HG03103 (cell line): Measurements from ENCODE around the gene SZT2.
"Not testable (repeated sequence)": the region's sequence is repeated elsewhere in the genome, so short reads cannot be mapped to it uniquely, and the experiment has no call there.

Source experiments
- ATAC-seq: cut with Tn5 transposase; IDR thresholded peaks from one replicate; pipeline ENCODE4 v1.9.1; 2021; ENCODE audit warnings: low read depth; ENCODE audit not compliant: unreplicated experiment

Gene SZT2

DNA sequence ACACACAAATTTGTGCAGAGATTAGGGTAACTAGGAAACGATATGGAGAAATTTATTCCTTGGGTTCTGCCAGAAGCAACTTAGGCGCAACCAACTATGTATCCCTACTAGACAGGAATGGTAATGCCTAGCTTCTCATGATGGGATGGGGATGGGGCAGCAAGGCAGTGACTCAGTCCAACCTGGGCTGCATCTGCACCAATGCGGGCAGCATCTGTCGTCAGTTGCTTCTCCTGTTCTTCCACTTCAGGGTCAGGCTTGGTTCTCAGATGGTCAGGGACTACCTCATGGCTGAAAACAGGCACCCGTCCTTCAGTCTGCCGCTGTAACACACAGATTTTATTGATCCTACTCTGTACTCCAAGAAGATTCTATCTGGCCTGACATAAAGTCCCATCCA, 3.0 kb upstream of the SZT2 start:
- no peak for ATAC-seq

DNA sequence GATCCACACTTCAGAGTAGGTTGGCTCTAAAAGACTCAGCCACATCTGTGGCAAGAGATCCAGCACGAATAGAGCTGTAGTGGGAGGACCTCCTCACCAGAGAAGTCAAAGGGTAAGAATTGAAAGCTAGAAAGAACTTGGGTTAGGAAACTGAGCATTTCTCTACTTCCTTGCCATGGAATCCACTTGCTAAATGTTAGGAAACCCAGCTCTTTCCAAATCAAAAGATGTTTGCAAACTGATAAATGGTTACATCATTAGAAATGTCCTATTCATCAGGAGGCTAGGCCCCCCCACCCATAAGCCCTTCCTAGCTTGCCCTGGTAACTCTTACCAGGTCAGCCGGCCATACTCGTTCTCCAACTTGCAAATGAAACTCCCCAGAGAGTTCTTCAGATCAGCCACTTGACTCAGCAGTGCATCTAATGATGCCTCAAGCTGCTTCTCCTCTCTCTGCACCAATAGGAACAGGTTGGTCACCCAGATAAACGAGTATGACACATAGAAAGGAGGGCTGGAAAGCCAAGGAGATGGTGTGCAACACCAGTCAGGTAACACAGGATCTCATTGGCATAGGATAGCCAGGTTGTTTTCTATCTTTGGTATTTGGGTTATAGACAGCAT, 1.6 kb upstream of the SZT2 start:
- ATAC-seq = no peak

DNA sequence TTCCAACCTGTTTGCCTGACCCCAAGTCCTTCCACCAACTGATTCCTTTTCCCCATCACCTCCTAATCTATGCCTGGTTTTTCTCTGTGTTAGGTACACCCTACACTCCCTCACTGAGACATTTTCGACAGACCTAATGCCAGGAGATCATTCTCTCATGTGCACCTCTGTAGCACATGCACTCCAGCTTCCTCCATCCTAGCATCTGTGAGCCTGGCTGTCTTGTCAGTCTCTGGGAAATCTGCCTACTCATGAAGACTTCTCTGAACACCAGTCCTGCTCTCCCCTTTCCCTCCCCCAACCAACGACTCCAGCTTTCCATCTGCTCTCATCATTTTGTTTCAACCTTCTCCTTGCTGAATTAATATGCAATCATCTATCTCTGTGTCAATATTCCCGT, 1.1 kb upstream of the SZT2 start:
- ATAC-seq = no peak

DNA sequence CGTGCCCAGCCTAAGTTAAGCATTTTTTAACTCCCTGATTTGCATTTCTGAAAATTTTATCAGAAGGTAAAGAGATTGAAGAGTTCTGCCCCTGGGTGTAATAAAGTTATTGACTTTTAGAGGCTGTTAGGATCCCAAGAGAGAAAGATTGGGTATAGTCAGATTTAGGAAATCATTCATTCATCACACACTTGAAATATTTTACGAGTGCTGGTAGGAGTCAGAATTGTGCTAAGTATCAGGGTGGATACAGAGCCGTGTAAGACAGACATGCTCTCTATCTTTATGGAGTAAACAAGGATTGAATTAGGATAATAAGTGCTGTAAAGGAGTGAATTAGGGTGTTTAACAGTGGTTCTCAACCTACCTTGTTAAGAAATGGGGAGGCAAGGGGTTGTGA, 3.0 kb downstream of the SZT2 start:
- ATAC-seq = no peak

DNA sequence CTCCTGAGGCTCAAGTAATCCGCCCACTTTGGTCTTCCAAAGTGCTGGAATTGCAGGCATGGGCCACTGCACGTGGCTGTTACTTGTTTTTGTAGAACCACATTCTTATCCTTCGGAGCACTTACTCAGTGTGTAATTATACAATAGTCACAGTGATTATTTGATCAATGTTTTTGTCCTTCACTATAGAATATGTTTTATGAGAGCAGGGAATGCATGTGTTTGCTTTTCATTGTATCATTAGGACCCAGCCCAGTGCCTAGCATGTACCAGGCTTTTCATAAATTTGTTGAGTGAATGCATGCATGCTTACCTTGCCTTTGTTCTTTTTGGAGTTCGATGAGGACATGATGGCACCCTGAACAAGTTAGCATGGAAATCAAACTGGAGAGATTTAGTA, 5.8 kb downstream of the SZT2 start:
- no peak for ATAC-seq

DNA sequence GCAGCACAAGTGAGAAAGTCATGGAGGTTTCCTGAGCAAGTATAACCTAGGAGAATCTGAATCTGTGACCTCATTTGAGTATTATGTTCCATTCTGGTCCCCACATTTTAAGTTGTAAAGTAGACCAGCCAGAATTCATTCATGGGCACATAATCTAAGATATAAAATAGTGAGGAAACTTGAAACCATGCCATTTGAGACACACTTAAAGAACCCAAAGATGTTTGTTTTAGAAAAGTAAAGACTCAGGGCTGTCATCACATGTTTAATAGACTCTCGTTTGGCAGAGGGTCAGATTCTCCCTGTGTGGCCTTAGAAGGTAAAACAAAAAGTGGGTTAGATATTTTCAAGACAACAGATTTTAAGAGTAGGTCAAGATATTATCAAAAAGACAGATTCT, 6.4 kb downstream of the SZT2 start:
- no peak for ATAC-seq

DNA sequence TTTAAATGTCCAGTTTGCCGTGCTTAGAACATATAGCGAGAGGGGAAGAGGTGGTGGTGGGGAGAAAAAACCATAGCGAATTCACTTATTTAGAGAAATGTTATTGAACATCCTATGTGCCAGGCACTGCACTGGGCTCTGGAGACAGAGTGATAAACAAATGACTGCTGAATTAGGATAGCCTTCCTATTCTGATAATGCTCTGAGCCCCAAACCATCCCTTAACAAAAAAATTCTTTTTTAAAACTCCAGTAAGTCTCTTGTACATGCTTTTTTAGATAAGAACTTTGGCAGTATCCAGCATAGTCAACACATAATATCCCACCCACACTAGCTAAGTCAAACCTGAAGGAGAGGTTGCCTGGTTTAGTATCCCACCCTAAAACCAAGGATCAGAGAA, 8.5 kb downstream of the SZT2 start:
- no peak for ATAC-seq

DNA sequence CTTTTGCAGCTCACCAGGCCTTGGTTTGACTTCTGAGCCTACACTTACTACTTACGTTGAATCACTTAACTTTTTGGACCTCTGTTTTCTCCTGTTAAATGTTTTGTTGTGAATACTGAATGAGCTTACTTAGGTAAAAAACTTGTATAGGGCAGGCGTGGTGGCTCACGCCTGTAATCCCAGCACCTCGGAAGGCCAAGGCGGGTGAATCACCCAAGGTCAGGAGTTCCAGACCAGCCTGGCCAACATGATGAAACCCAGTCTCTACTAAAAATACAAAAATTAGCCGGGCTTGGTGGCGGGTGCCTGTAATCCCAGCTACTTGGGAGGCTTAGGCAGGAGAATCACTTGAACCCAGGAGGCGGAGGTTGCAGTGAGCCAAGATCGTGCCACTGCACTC, 10.7 kb downstream of the SZT2 start:
- ATAC-seq = not testable (repeated sequence)

DNA sequence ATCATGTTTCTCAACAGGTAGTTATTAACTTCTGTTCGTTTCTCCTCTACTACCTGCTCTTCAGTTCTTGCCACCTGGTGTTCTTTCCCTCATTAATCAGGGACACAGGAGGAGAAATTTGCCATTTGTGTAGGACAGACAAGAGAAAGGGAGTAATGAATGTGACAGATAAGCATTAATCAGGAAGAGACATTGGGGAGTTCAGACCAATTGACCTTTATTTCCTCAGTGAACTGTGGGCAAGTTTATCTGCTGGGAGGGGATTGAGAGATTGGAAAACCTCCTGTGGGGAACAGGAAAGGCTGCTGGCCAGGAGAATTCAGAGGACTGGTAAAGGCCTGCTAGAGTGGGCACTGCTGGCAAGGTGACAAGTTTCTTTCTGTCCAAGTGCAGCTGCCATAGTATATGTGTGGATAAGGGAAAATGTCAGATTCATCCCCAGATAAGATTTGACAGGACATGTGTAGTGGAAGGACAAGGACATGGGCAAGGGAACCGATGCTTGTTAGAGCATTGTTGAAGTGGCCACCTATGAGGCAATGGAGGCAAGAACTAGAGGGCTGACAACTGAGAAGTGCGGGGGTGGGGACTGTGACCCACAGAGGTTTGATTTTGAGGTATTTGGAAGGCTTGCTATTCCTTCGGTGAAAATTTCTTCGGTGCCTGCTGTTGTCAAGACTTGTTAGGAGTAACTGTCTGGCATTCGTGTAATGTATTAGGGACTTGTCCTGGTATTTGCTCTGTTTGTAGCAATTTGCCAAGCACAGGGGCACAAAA, 12.6 kb downstream of the SZT2 start:
- ATAC-seq = no peak

DNA sequence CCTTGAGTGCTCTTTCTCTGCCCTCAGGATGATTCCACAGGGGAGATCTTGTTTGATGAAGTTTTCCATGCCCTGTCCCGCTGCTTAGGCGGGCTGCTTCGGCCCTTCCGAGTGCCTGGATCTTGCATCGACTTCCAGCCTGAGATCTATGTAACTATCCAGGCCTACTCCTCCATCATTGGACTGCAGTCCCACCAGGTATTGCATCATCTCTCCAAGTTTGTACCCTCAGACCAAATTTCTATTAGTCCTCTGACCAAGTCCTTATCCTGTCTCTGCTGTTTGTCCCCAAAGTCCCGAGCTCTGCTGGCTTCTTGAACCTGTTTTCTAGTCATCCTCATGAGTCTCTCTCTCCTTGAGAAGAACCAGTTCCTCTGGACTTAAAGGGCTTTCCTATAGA, 14.7 kb downstream of the SZT2 start:
- ATAC-seq = no peak

DNA sequence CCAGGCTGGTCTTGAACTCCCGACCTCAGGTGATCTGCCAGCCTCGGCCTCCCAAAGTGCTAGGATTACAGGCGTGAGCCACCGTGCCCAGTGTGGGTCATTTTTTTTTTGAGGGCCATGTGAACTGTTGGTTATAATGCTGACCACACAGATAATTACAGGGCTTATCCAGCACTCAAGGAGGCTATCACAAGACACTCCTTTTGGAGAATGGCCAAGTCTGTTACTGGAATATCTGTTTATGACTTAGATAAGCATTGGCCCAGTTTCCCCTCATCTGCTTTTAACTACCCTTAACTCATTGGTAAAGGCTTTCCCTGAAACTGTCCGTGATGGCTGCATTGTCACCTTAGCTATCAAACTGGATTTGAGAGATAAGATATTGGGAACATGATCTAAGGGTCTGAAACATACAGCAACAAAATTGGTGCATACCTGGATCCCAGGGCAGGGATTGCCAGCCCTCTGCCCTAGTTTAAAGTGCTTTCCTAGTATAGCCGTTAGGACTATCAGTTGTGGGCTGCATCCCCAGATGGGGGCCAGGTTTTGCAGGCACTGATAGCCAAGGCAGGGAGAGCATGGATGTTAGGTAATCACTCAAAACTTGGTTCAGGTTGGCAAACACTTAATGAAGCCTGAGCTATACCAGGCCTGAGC, 15.6 kb downstream of the SZT2 start:
- ATAC-seq = no peak

DNA sequence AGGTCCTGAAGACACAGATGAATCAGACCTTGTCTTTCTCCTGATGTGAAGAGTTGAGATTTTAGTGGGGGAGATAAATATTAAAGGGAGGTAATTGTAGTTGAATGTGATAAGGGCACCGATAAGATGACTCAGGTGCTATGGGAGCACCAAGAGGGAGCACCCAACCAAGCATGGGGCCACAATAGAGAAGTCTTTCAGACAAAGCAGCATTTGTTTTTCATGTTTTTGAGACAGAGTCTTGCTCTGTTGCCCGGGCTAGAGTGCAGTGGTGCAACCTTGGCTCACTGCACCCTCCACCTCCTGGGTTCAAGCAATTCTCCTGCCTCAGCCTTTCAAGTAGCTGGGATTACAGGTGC, 16.2 kb downstream of the SZT2 start:
- ATAC-seq = no peak

DNA sequence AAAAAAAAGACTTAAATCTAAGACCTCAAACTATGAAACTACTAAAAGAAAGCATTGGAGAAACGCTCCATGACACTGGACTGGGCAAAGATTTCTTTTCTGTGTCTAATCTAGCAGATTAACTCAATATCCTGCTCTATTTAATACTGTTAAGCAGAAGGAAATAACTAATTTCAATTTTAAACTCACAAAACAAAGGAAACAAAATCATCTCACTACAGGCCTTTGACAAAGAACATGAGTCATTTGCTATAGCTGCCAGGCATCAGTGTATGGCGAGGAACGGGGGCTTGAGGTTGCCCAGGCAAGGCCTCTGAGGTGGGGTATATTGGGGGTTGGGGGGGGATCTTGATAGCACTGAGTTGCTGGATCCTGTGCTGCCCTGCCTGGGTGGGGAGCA, 20.9 kb downstream of the SZT2 start:
- no peak for ATAC-seq

DNA sequence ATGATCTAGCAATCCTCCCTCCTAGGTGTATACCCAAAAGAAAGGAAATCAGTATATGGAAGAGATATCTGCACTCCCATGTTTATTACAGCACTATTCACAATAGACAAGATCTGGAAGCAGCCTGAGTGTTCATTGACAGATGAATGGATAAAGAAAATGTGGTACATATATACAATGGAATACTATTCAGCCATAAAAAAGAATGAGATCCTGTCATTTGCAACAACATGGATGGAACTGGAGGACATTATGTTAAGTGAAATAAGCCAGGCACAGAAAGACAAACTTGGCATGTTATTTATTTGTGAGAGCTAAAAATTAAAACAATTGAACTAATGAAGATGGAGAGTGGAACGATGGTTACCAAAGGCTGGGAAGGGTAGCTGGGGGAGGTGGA, 23.7 kb downstream of the SZT2 start:
- ATAC-seq = not testable (repeated sequence)

DNA sequence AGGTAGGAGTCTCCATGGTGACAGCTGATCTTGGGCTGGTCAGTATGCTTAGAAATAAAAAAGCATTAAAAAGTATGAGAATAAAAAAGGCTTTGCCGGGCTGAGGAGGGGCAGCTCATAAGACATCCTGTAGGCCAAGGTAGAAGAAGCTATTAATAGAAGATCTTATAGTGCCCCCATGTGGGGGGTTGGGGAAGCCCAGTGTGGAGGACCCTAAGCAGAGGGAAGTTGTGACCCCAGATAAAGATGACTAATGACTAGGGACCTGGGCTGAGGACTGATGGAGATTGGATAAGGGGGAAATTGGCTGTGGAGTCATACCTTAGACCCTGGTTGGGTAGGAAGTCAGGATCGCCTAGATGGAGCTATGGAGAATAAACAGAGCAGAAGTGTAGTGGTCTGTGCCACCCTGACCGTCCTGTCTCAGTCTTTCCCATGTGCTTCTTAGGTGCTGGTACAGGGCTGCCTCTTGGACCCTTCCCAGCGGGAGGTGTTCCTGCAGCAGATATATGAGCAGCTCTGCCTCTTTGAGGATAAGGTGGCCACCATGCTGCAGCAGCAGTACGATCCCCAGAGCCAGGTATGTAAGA, 25.0 kb downstream of the SZT2 start:
- no peak for ATAC-seq

DNA sequence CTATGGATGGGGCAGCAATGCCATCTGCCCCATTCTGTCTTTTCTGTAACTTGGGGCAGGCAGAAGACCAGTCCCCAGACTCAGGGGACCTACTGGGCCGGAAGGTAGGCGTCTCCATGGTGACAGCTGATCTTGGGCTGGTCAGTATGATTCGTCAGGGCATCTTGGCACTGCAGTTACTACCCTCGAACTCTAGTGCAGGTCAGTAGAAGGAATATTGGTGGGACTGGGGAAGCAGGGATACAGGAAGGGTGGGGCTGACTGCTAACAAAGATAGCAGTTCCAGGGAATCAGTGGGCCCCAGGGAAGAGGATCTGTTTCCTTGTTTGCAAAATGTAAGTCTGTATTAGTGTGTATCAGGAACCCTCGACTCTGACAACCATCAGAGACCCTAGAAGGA, 26.2 kb downstream of the SZT2 start:
- no peak for ATAC-seq

DNA sequence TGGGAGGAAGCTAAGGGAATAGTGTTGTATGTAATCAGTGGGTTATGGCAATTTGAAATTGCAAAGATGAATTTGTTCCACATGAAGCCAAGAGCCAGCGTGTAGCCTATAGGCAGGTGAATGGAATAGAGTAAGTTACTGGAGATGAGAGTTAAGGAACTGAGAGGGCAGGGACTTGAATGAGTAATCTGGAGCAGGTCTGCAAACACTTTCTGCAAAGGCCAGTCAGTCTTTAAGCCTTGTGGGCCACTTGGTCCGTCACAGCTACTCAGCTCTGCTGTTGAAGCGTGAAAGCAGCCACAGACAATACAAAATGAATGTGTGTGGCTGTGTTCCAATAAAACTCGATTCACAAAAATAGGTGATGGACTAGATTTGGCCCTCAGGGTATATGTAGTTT, 29.2 kb downstream of the SZT2 start:
- no peak for ATAC-seq

DNA sequence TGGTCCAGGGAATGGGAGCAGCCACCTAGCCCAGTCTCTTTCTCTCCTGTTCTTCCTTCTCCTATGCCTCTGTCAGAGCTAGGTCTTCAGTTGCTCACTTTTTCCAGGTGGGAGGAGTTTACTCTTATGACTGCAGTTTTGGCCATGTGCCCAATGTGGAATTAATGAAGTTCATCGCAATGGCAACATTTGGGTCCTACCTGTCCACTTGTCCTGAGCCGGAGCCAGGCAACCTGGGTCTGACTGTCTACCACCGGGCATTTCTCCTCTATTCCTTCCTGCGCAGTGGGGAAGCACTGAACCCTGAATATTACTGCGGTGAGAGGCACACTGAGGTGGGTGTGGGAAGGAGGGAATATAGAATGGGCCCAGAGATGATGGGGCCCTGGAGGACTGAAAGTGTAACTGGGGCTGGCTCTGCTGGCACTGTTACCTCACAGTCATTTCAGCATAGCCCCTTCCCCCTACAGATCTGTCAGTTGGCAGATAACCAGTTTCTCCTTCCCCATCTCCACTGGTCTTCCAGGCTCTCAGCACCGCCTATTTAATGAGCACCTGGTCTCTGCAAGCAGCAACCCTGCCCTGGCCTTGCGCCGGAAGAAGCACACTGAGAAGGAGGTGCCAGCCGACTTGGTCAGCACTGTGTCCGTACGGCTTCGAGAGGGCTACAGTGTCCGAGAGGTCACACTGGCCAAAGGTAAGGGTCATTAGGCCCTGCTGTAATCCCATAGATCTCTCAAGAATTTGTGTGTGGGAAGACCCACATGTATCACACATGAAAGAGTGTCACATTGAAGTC, 30.1 kb downstream of the SZT2 start:
- no peak for ATAC-seq

DNA sequence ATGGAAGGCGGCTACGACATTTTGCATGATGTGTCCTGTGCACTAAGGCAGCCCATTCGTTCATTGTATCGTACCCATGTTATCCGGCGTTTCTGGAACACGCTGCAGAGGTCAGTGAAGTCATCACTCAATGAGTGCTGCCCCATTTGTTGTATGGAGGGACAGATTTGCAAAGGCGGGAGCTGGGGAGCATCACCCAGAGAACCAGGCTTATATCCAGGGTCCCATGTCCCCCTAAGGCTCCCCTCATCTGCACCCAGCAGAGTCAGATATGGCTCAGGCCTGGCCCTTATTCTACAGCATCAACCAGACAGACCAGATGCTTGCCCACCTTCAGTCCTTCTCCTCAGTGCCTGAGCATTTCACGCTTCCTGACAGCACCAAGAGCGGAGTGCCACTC, 31.2 kb downstream of the SZT2 start:
- ATAC-seq = no peak

DNA sequence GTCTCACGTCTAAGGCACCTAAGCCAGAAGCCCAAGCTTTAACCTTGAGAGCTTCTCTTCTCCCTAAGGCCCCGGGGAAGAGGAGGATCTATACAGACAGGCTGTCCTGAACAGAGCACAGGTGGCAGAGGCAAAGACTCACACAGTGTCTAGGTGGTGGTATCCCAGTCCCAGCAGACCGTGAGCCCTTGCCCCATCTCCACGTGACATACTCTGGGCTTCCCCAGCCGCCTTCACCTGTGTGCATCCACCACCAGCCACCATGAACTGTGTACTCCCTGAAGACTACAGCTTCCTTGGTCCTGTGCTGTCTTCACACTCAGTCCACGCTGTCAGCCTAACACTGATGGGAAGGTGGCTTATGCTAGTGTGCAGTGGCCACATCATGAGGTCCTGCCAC, 31.7 kb downstream of the SZT2 start:
- no peak for ATAC-seq
